HG02571 (cell line): ENCODE data around the gene CDH6.

Experiments
- ATAC-seq: cut with Tn5 transposase; IDR thresholded peaks from one replicate; pipeline ENCODE4 v1.9.1; 2021; ENCODE audit warnings: mild to moderate bottlenecking, moderate library complexity; ENCODE audit not compliant: unreplicated experiment

The CDH6 gene

GRCh38 chr5:31365776-31366175, 172.3 kb downstream of the CDH6 start:
- no peak for ATAC-seq

- no peak for ATAC-seq
Observed at GRCh38 chr5:31366941-31367340, 173.5 kb downstream of the CDH6 start.

- ATAC-seq = no peak
Observed at GRCh38 chr5:31372124-31372523, 178.6 kb downstream of the CDH6 start.

- ATAC-seq = no peak
Observed at GRCh38 chr5:31375999-31376720, 182.7 kb downstream of the CDH6 start.

- no peak for ATAC-seq
Observed at GRCh38 chr5:31377274-31377946, 183.9 kb downstream of the CDH6 start.

- ATAC-seq = no peak
Observed at GRCh38 chr5:31378136-31378535, 184.7 kb downstream of the CDH6 start.
